HCT116 (cell line): ENCODE measurements around the gene BBS2. TPM values are rescaled to one million over a fixed set of nuclear protein-coding genes. Genes with fewer than 3 reads are reported as not detected.

Source experiments
- ATAC-seq: fragments of 200-7000 bp; cut with Tn5 transposase; 2 replicates; pipeline ENCODE4 v1.9.1; 2020; ENCODE audit warnings: mild to moderate bottlenecking, moderate library complexity
- BruUV-seq: library from RNA; stranded (reverse); fragments of 400-500 nt; replicated peaks from 2 replicates; lab custom pipeline; 2021; lab: Mats Ljungman, UMichigan
- CTCF ChIA-PET: fragments of 300-600 bp; sonication (Branson Sonifier 250); formaldehyde crosslinking; loops from one replicate; lab custom pipeline; 2021; ENCODE audit warnings: antibody characterized with exemption; lab: Charles Lee
- POLR2A ChIA-PET: fragments of 300-600, 350-600 bp; sonication (Branson Sonifier 250); formaldehyde crosslinking; loops from one replicate; lab custom pipeline; 2021; ENCODE audit warnings: antibody characterized with exemption; lab: Charles Lee
- RAD21 ChIA-PET, 2 experiments: fragments of 300-600 bp; sonication (Branson Sonifier 250); formaldehyde crosslinking; loops; one replicate each; lab custom pipeline; 2023; ENCODE audit warnings: low total read pairs in 2 of 2; ENCODE audit not compliant: uncharacterized antibody in 2 of 2, unreplicated experiment in 2 of 2, low non-redundant PET in 1 of 2; lab: Charles Lee
- DNase-seq: peaks from one replicate; pipeline ENCODE4 v3.0.0-alpha.2; 2010; ENCODE audit warnings: low read depth, low spot score
- H2AFZ ChIP-seq: fragments of 200-600 bp; shearing (Covaris generic), sonication (generic); 2 replicates; pipeline ENCODE4 v1.6.1; 2017; ENCODE audit warnings: low read depth, mixed run types, mixed read lengths, antibody characterized with exemption, low read length; ENCODE audit not compliant: poor library complexity, severe bottlenecking
- H3K27ac ChIP-seq: 2 replicates; pipeline ENCODE4 v1.5.1; 2012; ENCODE audit warnings: low read depth, low read length
- H3K27me3 ChIP-seq: fragments of 200-600 bp; sonication (generic); 2 replicates; pipeline ENCODE4 v1.6.1; 2016; ENCODE audit warnings: mixed run types, low read length, mixed read lengths; ENCODE audit not compliant: insufficient read depth
- H3K36me3 ChIP-seq, 2 experiments: fragments of 200-500 bp in 1 of 2; fragments of 200-600 bp in 1 of 2; sonication (Bioruptor generic) in 1 of 2; sonication (generic) in 1 of 2; 2 replicates each; pipeline versions ENCODE4 v1.5.1 to v1.6.1; 2014 to 2016; ENCODE audit warnings: low read length in 2 of 2, inconsistent platforms in 1 of 2, mixed read lengths in 1 of 2, mixed run types in 1 of 2; ENCODE audit not compliant: insufficient read depth in 2 of 2, control insufficient read depth in 1 of 2
- H3K4me1 ChIP-seq, 2 experiments: fragments of 200-600 bp in 1 of 2; sonication (generic) in 1 of 2; 2 replicates each; pipeline versions ENCODE4 v1.5.1 to v1.6.1; 2012 to 2017; ENCODE audit warnings: low read length in 2 of 2, inconsistent platforms in 1 of 2, mild to moderate bottlenecking in 1 of 2, mixed read lengths in 1 of 2, mixed run types in 1 of 2, moderate library complexity in 1 of 2; ENCODE audit not compliant: insufficient read depth in 2 of 2, control insufficient read depth in 1 of 2
- H3K4me2 ChIP-seq: fragments of 200-600 bp; sonication (generic); 2 replicates; pipeline ENCODE4 v1.6.1; 2017; ENCODE audit warnings: mixed run types, low read length, mixed read lengths
- H3K4me3 ChIP-seq, 2 experiments: fragments of 200-600 bp in 1 of 2; sonication (generic) in 1 of 2; replicated peaks in 1 of 2; 2 replicates each; pipeline ENCODE4 v1.5.1; 2011 to 2016; ENCODE audit warnings: low read length in 2 of 2, control low read depth in 1 of 2, low read depth in 1 of 2, mild to moderate bottlenecking in 1 of 2, mixed read lengths in 1 of 2, mixed run types in 1 of 2
- H3K79me2 ChIP-seq: fragments of 200-600 bp; sonication (generic); 2 replicates; pipeline ENCODE4 v1.6.1; 2017; ENCODE audit warnings: mild to moderate bottlenecking, mixed run types, low read length, moderate library complexity, mixed read lengths; ENCODE audit not compliant: insufficient read depth
- H3K9ac ChIP-seq: fragments of 200-600 bp; sonication (generic); 2 replicates; pipeline ENCODE4 v1.6.1; 2016; ENCODE audit warnings: low read length, mixed read lengths
- H3K9me2 ChIP-seq: fragments of 200-600 bp; sonication (generic), shearing (Covaris generic); 2 replicates; pipeline ENCODE4 v1.6.1; 2017; ENCODE audit warnings: mixed run types, mild to moderate bottlenecking, moderate library complexity; ENCODE audit not compliant: insufficient read depth
- H3K9me3 ChIP-seq, 2 experiments: fragments of 200-500 bp in 1 of 2; fragments of 200-600 bp in 1 of 2; sonication (Bioruptor generic) in 1 of 2; sonication (generic) in 1 of 2; 2 replicates each; pipeline ENCODE4 v1.6.1; 2014 to 2017; ENCODE audit warnings: low read length in 2 of 2, mixed read lengths in 2 of 2, inconsistent platforms in 1 of 2, low read depth in 1 of 2, mild to moderate bottlenecking in 1 of 2, mixed run types in 1 of 2, moderate library complexity in 1 of 2; ENCODE audit not compliant: control insufficient read depth in 1 of 2, insufficient read depth in 1 of 2
- H4K20me1 ChIP-seq: fragments of 200-600 bp; sonication (generic), shearing (Covaris generic); 2 replicates; pipeline ENCODE4 v1.6.1; 2017; ENCODE audit warnings: mixed run types, mild to moderate bottlenecking, moderate library complexity; ENCODE audit not compliant: insufficient read depth
- CBX3 ChIP-seq: IDR thresholded peaks from 2 replicates; pipeline ENCODE4 v1.6.1; 2012; ENCODE audit warnings: low read depth
- CEBPB ChIP-seq: IDR thresholded peaks from 2 replicates; pipeline ENCODE4 v1.6.1; 2012; ENCODE audit warnings: low read depth
- EGR1 ChIP-seq: IDR thresholded peaks from 2 replicates; pipeline ENCODE4 v1.6.1; 2012; ENCODE audit warnings: low read depth
- ELF1 ChIP-seq: IDR thresholded peaks from 2 replicates; pipeline ENCODE4 v1.6.1; 2012; ENCODE audit warnings: low read depth, borderline replicate concordance
- EZH2 ChIP-seq: fragments of 200-600 bp; sonication (generic); IDR thresholded peaks from 2 replicates; pipeline ENCODE4 v1.6.1; 2017; ENCODE audit warnings: antibody characterized with exemption, mixed run types
- EZH2phosphoT487 ChIP-seq: fragments of 200-600 bp; IDR thresholded peaks from 2 replicates; pipeline ENCODE4 v1.6.1; 2018; ENCODE audit warnings: antibody characterized with exemption, borderline replicate concordance
- FOSL1 ChIP-seq: IDR thresholded peaks from 2 replicates; pipeline ENCODE4 v1.6.1; 2012; ENCODE audit warnings: low read depth
- JUND ChIP-seq: IDR thresholded peaks from 2 replicates; pipeline ENCODE4 v1.6.1; 2012
- POLR2A ChIP-seq: IDR thresholded peaks from 2 replicates; pipeline ENCODE4 v1.7.0; 2011; ENCODE audit warnings: borderline replicate concordance; ENCODE audit not compliant: insufficient read depth, insufficient read length; ENCODE audit errors: extremely low read depth
- POLR2AphosphoS5 ChIP-seq: IDR thresholded peaks from 2 replicates; pipeline ENCODE4 v1.6.1; 2011; ENCODE audit warnings: mild to moderate bottlenecking, low read depth, low read length, moderate library complexity
- RAD21 ChIP-seq: IDR thresholded peaks from 2 replicates; pipeline ENCODE4 v1.6.1; 2012; ENCODE audit warnings: low read depth, mild to moderate bottlenecking
- SIN3A ChIP-seq: IDR thresholded peaks from 2 replicates; pipeline ENCODE4 v1.6.1; 2012; ENCODE audit warnings: low read depth
- SRF ChIP-seq: IDR thresholded peaks from 2 replicates; pipeline ENCODE4 v1.6.1; 2012; ENCODE audit warnings: low read depth
- TCF7L2 ChIP-seq: IDR thresholded peaks from 2 replicates; pipeline ENCODE4 v1.7.0; 2011; ENCODE audit warnings: borderline replicate concordance, inconsistent platforms; ENCODE audit not compliant: insufficient read depth, insufficient read length; ENCODE audit errors: extremely low read depth
- YY1 ChIP-seq: IDR thresholded peaks from 2 replicates; pipeline ENCODE4 v1.6.1; 2011; ENCODE audit warnings: low read length, low read depth, moderate library complexity, mild to moderate bottlenecking; ENCODE audit not compliant: insufficient replicate concordance; ENCODE audit errors: extremely low read depth
- ZFX ChIP-seq: fragments of 450-650 bp; IDR thresholded peaks from 2 replicates; pipeline ENCODE4 v1.6.1; 2017
- ZNF274 ChIP-seq: fragments of 200-500 bp; sonication (Bioruptor generic); IDR thresholded peaks from 2 replicates; pipeline ENCODE4 v1.6.1; 2014; ENCODE audit warnings: mild to moderate bottlenecking, low read depth, low read length, inconsistent platforms
- intact Hi-C: fragments of 100-400 bp; cut with micrococcal nuclease; formaldehyde crosslinking; loops from 2 replicates; pipeline ENCODE4 v1.10.0; 2022
- total RNA-seq: library from RNA; stranded (reverse); gene quantifications from one replicate; pipeline ENCODE4 v1.2.1, GENCODE V29; 2021; ENCODE audit not compliant: unreplicated experiment
- TF ChIP-seq, protein P1 (sequence below): IDR thresholded peaks from 2 replicates; pipeline ENCODE4 v1.6.1; 2011; ENCODE audit warnings: mild to moderate bottlenecking, low read length, moderate library complexity; ENCODE audit not compliant: insufficient replicate concordance; ENCODE audit errors: extremely low read depth
- TF ChIP-seq, protein P2 (sequence below): IDR thresholded peaks from 2 replicates; pipeline ENCODE4 v1.6.1; 2012

The BBS2 gene
- total RNA-seq, 1 experiment from 2014 or later = 26.7 TPM

DNA sequence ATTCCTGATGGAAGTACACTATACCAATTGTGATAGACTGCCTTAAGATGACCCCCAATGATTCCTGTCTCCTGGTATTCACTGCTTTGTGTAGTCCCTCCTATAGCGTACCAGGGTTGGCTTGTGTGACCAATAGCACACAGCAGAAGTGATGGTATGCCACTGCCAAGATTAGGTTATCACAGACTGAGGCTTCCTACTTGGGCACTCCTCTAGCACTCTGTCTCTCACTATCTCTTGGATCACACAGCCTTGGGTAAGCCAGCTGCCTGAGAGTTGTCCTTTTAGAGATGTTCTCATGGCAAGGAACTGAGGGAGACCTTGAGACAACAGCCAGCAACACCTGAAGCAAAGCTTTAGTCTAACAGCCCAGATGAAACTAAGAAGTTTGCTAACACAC is 81.8 kb downstream of the BBS2 start:
- peaks cover 27% of the 10 kb centered on the region for H3K79me2 ChIP-seq

DNA sequence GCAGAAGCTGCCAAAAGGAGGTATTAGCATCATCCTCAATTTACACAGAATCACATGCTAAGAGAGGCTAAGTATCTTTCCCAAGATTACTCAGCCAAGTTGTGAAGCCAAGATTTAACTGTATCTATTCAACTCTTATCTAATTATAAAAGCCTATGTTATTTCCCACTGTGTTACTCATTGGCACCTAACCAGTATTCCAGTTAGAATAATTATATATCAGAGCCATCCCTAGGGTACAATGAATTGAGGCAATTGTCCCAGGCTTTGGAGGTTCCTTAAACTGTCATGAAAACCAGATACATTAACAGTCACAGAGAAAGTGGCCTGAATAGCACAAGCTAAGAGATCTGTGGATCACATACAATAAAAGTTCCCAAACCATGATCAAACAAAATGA is 83.6 kb downstream of the BBS2 start:
- no peak overlapping the region for H3K27ac ChIP-seq
- H3K4me1 ChIP-seq = no peaks in the 10 kb centered on the region
- POLR2A ChIA-PET = no interaction called here
- no peaks in the 10 kb centered on the region for H3K9me3 ChIP-seq
- H3K4me2 ChIP-seq = no peak overlapping the region
- H3K9me2 ChIP-seq = no peaks in the 10 kb centered on the region
- no peaks in the 10 kb centered on the region for H4K20me1 ChIP-seq
- RAD21 ChIA-PET = no interaction called here
- no peak overlapping the region for H3K9ac ChIP-seq
- H3K4me3 ChIP-seq = no peak overlapping the region
- intact Hi-C loops = no loop called here
- BruUV-seq = no TSS peak
- peaks cover 41 to 42% of the 10 kb centered on the region in 2 experiments for H3K36me3 ChIP-seq
- H3K27me3 ChIP-seq = no peaks in the 10 kb centered on the region
- DNase-seq (no peak), ATAC-seq (no peak)
- peaks cover 20% of the 10 kb centered on the region for H3K79me2 ChIP-seq
- CTCF ChIA-PET = no interaction called here
- no peak overlapping the region for H2AFZ ChIP-seq
- no peak for TF ChIP-seq EGR1
- TF ChIP-seq CBX3 = no peak
- TF ChIP-seq TCF7L2 = no peak
- no peak for TF ChIP-seq EZH2
- no peak for TF ChIP-seq POLR2AphosphoS5
- TF ChIP-seq FOSL1 = no peak
- no peak for TF ChIP-seq RAD21
- TF ChIP-seq CEBPB = no peak
- TF ChIP-seq, protein P1, sequence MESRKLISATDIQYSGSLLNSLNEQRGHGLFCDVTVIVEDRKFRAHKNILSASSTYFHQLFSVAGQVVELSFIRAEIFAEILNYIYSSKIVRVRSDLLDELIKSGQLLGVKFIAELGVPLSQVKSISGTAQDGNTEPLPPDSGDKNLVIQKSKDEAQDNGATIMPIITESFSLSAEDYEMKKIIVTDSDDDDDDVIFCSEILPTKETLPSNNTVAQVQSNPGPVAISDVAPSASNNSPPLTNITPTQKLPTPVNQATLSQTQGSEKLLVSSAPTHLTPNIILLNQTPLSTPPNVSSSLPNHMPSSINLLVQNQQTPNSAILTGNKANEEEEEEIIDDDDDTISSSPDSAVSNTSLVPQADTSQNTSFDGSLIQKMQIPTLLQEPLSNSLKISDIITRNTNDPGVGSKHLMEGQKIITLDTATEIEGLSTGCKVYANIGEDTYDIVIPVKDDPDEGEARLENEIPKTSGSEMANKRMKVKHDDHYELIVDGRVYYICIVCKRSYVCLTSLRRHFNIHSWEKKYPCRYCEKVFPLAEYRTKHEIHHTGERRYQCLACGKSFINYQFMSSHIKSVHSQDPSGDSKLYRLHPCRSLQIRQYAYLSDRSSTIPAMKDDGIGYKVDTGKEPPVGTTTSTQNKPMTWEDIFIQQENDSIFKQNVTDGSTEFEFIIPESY = no peak
- no peak for TF ChIP-seq JUND
- TF ChIP-seq ZNF274 = no peak
- no peak for TF ChIP-seq SIN3A
- TF ChIP-seq SRF = no peak

More for the DNA sequence above, 81.8 kb downstream of the BBS2 start:
- Histone ChIP-seq H4K20me1 (no peaks in the 10 kb centered on the region), H3K4me2 (no peak overlapping the region), H2AFZ (no peak overlapping the region), H3K27ac (no peak overlapping the region), H3K4me1 (no peaks in the 10 kb centered on the region), H3K9me2 (no peaks in the 10 kb centered on the region), H3K27me3 (no peaks in the 10 kb centered on the region), H3K4me3 (no peak overlapping the region), H3K9ac (no peak overlapping the region), H3K9me3 (no peaks in the 10 kb centered on the region), H3K36me3 (peaks cover 32 to 44% of the 10 kb centered on the region in 2 experiments)
- DNase-seq (no peak), ATAC-seq (no peak)
- ChIA-PET RAD21 (no interaction called here), POLR2A (no interaction called here), CTCF (no interaction called here)
- no peak for TF ChIP-seq RAD21
- no peak for TF ChIP-seq ELF1
- no peak for TF ChIP-seq CBX3
- TF ChIP-seq POLR2A = no peak
- TF ChIP-seq YY1 = no peak
- TF ChIP-seq, protein P1 = no peak
- TF ChIP-seq, protein P2, sequence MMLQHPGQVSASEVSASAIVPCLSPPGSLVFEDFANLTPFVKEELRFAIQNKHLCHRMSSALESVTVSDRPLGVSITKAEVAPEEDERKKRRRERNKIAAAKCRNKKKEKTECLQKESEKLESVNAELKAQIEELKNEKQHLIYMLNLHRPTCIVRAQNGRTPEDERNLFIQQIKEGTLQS = no peak
- no peak for TF ChIP-seq ZFX
- no peak for TF ChIP-seq EZH2phosphoT487
- no TSS peak for BruUV-seq
- intact Hi-C loops = no loop called here
